K562 (cell line): ENCODE measurements around the gene OPCML. TPM values are rescaled to one million over a fixed set of nuclear protein-coding genes. Genes with fewer than 3 reads are reported as not detected.

Experiments used
- ATAC-seq: fragments of 200-7000 bp; cut with Tn5 transposase; 3 replicates; pipeline ENCODE4 v1.9.1; 2020; ENCODE audit warnings: moderate library complexity
- BruUV-seq: library from RNA; stranded (reverse); fragments of 400-500 nt; replicated peaks from 2 replicates; lab custom pipeline; 2021; lab: Mats Ljungman, UMichigan
- CTCF ChIA-PET: fragments of 300-600 bp; formaldehyde crosslinking; extraction: SDS; loops from one replicate; lab custom pipeline; 2021; ENCODE audit warnings: low intra/inter-chr PET ratio; lab: Yijun Ruan, JAX
- POLR2A ChIA-PET: fragments of 300-600, 350-650 bp; sonication (Branson Sonifier 250); formaldehyde crosslinking; extraction: SDS; loops from one replicate; lab custom pipeline; 2021; ENCODE audit warnings: antibody characterized with exemption, inconsistent platforms; lab: Yijun Ruan, JAX
- DNase-seq, 4 experiments: peaks; one replicate each; pipeline versions ENCODE4 v3.0.0 to v3.0.0-alpha.2; 2011 to 2018; ENCODE audit warnings: low spot score in 3 of 4, mixed read lengths in 3 of 4; ENCODE audit errors: extremely low read depth in 1 of 4
- FAIRE-seq: peaks from 2 replicates; lab custom pipeline; 2011; peaks lifted over from hg19 to GRCh38; lab: Jason Lieb, UNC
- H2AFZ ChIP-seq: 2 replicates; pipeline ENCODE4 v1.6.0; 2011; ENCODE audit warnings: low read depth, low read length, control low read depth, inconsistent platforms
- H3K27ac ChIP-seq: fragments of 200-600 bp; 3 replicates; pipeline ENCODE4 v1.8.0; 2011; ENCODE audit warnings: low read depth, mild to moderate bottlenecking, control low read depth, inconsistent platforms, low read length, moderate library complexity, mixed read lengths; ENCODE audit errors: extremely low read depth
- H3K27me3 ChIP-seq, 2 experiments: fragments of 300-600 bp in 1 of 2; 2 replicates in 1 of 2; 3 replicates in 1 of 2; pipeline versions ENCODE4 v1.6.0 to v1.8.0; 2011; ENCODE audit warnings: inconsistent platforms in 2 of 2, low read length in 2 of 2, mild to moderate bottlenecking in 1 of 2, mixed read lengths in 1 of 2, moderate library complexity in 1 of 2; ENCODE audit not compliant: control insufficient read depth in 2 of 2, insufficient read depth in 2 of 2
- H3K36me3 ChIP-seq: fragments of 300-600 bp; 3 replicates; pipeline ENCODE4 v1.8.0; 2011; ENCODE audit warnings: mild to moderate bottlenecking, low read length, inconsistent platforms; ENCODE audit not compliant: control insufficient read depth, insufficient read depth
- H3K4me1 ChIP-seq, 2 experiments: fragments of 200-600 bp in 1 of 2; replicated peaks in 1 of 2; 2 replicates in 1 of 2; 3 replicates in 1 of 2; pipeline versions ENCODE4 v1.5.1 to v1.8.0; 2011; ENCODE audit warnings: inconsistent platforms in 2 of 2, low read length in 2 of 2, mild to moderate bottlenecking in 1 of 2, mixed read lengths in 1 of 2, moderate library complexity in 1 of 2; ENCODE audit not compliant: control insufficient read depth in 2 of 2, insufficient read depth in 2 of 2
- H3K4me2 ChIP-seq: 2 replicates; pipeline ENCODE4 v1.6.1; 2011; ENCODE audit warnings: low read length, control low read depth, inconsistent platforms, mixed read lengths; ENCODE audit not compliant: insufficient read depth
- H3K4me3 ChIP-seq: fragments of 200-600 bp; sonication (generic), shearing (Covaris generic); 2 replicates; pipeline ENCODE4 v1.5.1; 2016; ENCODE audit warnings: control low read depth, inconsistent platforms
- H3K79me2 ChIP-seq: fragments of 200-600 bp; 3 replicates; pipeline ENCODE4 v1.8.0; 2011; ENCODE audit warnings: low read length, inconsistent platforms; ENCODE audit not compliant: control insufficient read depth, insufficient read depth
- H3K9ac ChIP-seq, 2 experiments: 2 replicates each; pipeline versions ENCODE4 v1.6.0 to v1.6.1; 2011; ENCODE audit warnings: low read depth in 2 of 2, low read length in 2 of 2, control low read depth in 1 of 2, inconsistent platforms in 1 of 2, mild to moderate bottlenecking in 1 of 2, mixed read lengths in 1 of 2; ENCODE audit not compliant: insufficient read depth in 1 of 2
- H3K9me1 ChIP-seq: one replicate; pipeline ENCODE4 v1.6.0; 2011; ENCODE audit warnings: inconsistent platforms, mild to moderate bottlenecking, low read length, moderate library complexity; ENCODE audit not compliant: control insufficient read depth, insufficient read depth
- H3K9me3 ChIP-seq: replicated peaks from 2 replicates; pipeline ENCODE4 v1.5.1; 2011; ENCODE audit warnings: low read depth, low read length, inconsistent platforms; ENCODE audit not compliant: control insufficient read depth, insufficient read depth
- H4K20me1 ChIP-seq: replicated peaks from 2 replicates; pipeline ENCODE4 v1.6.1; 2011; ENCODE audit warnings: low read length, inconsistent platforms, mixed read lengths; ENCODE audit not compliant: control insufficient read depth, insufficient read depth
- ATF6 ChIP-seq: sonication (generic); formaldehyde crosslinking; IDR thresholded peaks from 2 replicates; pipeline ENCODE4 v1.4.0; 2020; ENCODE audit warnings: mild to moderate bottlenecking, missing genetic modification reagents
- FOXA3 ChIP-seq, 2 experiments: fragments of 450-650 bp in 1 of 2; sonication (generic) in 1 of 2; formaldehyde crosslinking; IDR thresholded peaks in 1 of 2; conservative IDR thresholded peaks in 1 of 2; 2 replicates each; pipeline versions ENCODE4 v1.4.0 to v1.8.0; 2020 to 2022; ENCODE audit warnings: mild to moderate bottlenecking in 2 of 2, missing genetic modification reagents in 1 of 2
- HDAC1 ChIP-seq, 2 experiments: fragments of 450-650 bp; IDR thresholded peaks; 2 replicates each; pipeline ENCODE4 v1.6.1; 2016 to 2017; ENCODE audit warnings: inconsistent platforms in 1 of 2, mild to moderate bottlenecking in 1 of 2, moderate library complexity in 1 of 2
- JUNB ChIP-seq: fragments of 450-650 bp; formaldehyde crosslinking; conservative IDR thresholded peaks from 2 replicates; pipeline ENCODE4 v1.4.0; 2020; ENCODE audit warnings: mild to moderate bottlenecking
- MIER1 ChIP-seq: fragments of 450-650 bp; IDR thresholded peaks from 2 replicates; pipeline ENCODE4 v1.6.1; 2016; ENCODE audit warnings: antibody characterized with exemption, mild to moderate bottlenecking, low read depth
- NCOA1 ChIP-seq: fragments of 450-650 bp; IDR thresholded peaks from 2 replicates; pipeline ENCODE4 v1.6.1; 2016; ENCODE audit warnings: low read depth
- RBM25 ChIP-seq: fragments of 200-400 bp; formaldehyde crosslinking; IDR thresholded peaks from 2 replicates; pipeline ENCODE4 v1.6.1; 2018; ENCODE audit warnings: low read length, low read depth, moderate library complexity; ENCODE audit not compliant: severe bottlenecking
- SRSF9 ChIP-seq: fragments of 200-400 bp; formaldehyde crosslinking; IDR thresholded peaks from 2 replicates; pipeline ENCODE4 v1.6.1; 2017; ENCODE audit warnings: low read depth, low read length, borderline replicate concordance
- STAG1 ChIP-seq: sonication (generic); formaldehyde crosslinking; IDR thresholded peaks from 2 replicates; pipeline ENCODE4 v1.5.0; 2020; ENCODE audit warnings: missing genetic modification reagents, borderline replicate concordance
- TEAD4 ChIP-seq, 2 experiments: sonication (generic) in 1 of 2; formaldehyde crosslinking in 1 of 2; IDR thresholded peaks; 2 replicates each; pipeline versions ENCODE4 v1.6.1 to v1.8.0; 2012 to 2022; ENCODE audit warnings: borderline replicate concordance in 1 of 2, inconsistent platforms in 1 of 2, low read length in 1 of 2, mild to moderate bottlenecking in 1 of 2, missing genetic modification reagents in 1 of 2
- ZNF174 ChIP-seq: fragments of 250-450 bp; sonication (Bioruptor Pico); IDR thresholded peaks from 2 replicates; pipeline ENCODE4 v1.4.0; 2020; ENCODE audit warnings: mild to moderate bottlenecking
- ZNF384 ChIP-seq: IDR thresholded peaks from 2 replicates; pipeline ENCODE4 v1.6.1; 2012; ENCODE audit warnings: low read depth, low read length, improper control_type of control experiment
- ZNF76 ChIP-seq: fragments of 250-450 bp; sonication (Bioruptor Pico); IDR thresholded peaks from 2 replicates; pipeline ENCODE4 v1.4.0; 2020; ENCODE audit warnings: mild to moderate bottlenecking, moderate library complexity, borderline replicate concordance
- WGBS: fragments of 100-300 bp; shearing (Covaris generic); methylation state at CpG from one replicate; pipeline ENCODE4 v1.1.6; 2016; ENCODE audit warnings: low coverage, mixed read lengths; ENCODE audit not compliant: insufficient coverage; ENCODE audit errors: missing lambda C conversion rate; 5-methylcytosine and 5-hydroxymethylcytosine counted together
- in situ Hi-C: fragments of 300-500 bp; cut with MboI; formaldehyde crosslinking; loops from 4 replicates; pipeline ENCODE4 v1.15.0; 2018; ENCODE audit warnings: inconsistent platforms, mixed read lengths
- intact Hi-C: fragments of 100-400 bp; cut with micrococcal nuclease; formaldehyde crosslinking; loops from 2 replicates; pipeline ENCODE4 v1.14.2; 2022
- polyA plus RNA-seq, 8 experiments: library from polyadenylated mRNA; depleted of rRNA in 4 of 8; stranded (reverse) in 5 of 8; unstranded in 3 of 8; fragments of >200 nt; fragmentation: Nextera tagmentation in 2 of 8; fragmentation: Illumina TruSeq in 1 of 8; extraction: Ambion mirVana in 2 of 8; extraction: Trizol in 1 of 8; gene quantifications; 2 replicates each; pipeline versions ENCODE4 v1.2.1 to v1.2.3, GENCODE V29; 2011 to 2014; ENCODE audit warnings: inconsistent platforms in 1 of 8, missing spikeins in 1 of 8
- total RNA-seq, 7 experiments: library from RNA; depleted of rRNA in 6 of 7; stranded (reverse); fragments of >200 nt in 6 of 7; fragmentation: Illumina TruSeq in 2 of 7; extraction: Trizol in 2 of 7; gene quantifications; 2 replicates each; pipeline versions ENCODE4 v1.2.1 to v1.2.3, GENCODE V29; 2011 to 2021; ENCODE audit warnings: low replicate concordance in 1 of 7
- TF ChIP-seq, protein P1 (sequence below): fragments of 250-450 bp; sonication (Bioruptor Pico); IDR thresholded peaks from 2 replicates; pipeline ENCODE4 v1.8.0; 2021; ENCODE audit warnings: moderate library complexity, mild to moderate bottlenecking, inconsistent platforms

Gene OPCML
- total and polyA plus RNA-seq, 9 of the 15 experiments (the other 6 are each of a cell fraction or from before 2014, with no cell fraction given): not detected

DNA sequence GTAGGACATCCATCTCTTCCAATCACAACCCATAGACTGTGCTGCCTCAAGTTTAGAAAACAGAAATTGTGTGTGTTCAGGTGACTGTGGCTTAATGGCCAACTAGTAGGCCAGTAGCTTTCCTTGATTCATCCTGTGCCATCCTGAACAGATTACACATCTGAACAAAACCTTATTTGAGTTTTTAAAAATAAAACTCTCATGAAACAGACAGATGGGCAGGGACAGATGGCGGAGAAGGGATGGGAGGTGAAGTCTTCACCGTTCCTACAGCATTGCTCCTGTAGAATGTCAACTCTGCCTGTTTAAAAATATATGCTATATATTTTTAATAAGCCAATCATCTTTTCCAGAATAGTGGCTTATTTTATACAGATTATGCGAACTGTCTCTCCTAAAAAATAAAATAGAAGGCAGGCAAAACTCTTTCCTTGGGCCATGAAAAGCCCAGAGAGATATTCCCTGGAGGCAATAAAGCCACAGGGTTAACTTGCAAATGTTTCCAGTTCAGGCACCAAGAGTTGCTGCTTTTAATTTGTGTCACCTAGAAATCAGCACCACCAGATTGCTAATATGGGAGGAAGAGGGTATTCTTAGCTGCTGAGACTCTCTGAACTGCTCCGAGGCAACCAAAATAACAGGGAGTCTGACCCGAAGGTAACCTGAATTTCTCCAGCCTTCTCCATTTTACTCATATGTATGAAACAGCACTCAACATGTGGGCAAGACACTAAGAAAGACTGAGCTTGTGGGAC lies 861.2 kb downstream of the OPCML start:
- Histone ChIP-seq H3K9me1 (no peaks in the 10 kb centered on the region), H3K27ac (no peak overlapping the region), H3K4me2 (no peak overlapping the region), H3K36me3 (no peaks in the 10 kb centered on the region), H3K79me2 (no peaks in the 10 kb centered on the region), H3K4me3 (no peak overlapping the region), H4K20me1 (no peaks in the 10 kb centered on the region), H2AFZ (no peak overlapping the region), H3K9me3 (no peaks in the 10 kb centered on the region), H3K27me3 (no peaks in the 10 kb centered on the region), H3K4me1 (no peaks in the 10 kb centered on the region), H3K9ac (no peak overlapping the region)
- intact Hi-C loops (no loop called here), in situ Hi-C loops (no loop called here)
- TF ChIP-seq RBM25 (no peak), MIER1 (no peak)
- TF ChIP-seq, protein P1, sequence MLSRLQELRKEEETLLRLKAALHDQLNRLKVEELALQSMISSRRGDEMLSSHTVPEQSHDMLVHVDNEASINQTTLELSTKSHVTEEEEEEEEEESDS: no peak
- DNase-seq: no peak
- ChIA-PET POLR2A (no interaction called here), CTCF (no interaction called here)
- no peak for ATAC-seq
- 0% methylated on average over 5 of the region's 5 CpGs for WGBS
- no peak for FAIRE-seq
- BruUV-seq: no TSS peak

DNA sequence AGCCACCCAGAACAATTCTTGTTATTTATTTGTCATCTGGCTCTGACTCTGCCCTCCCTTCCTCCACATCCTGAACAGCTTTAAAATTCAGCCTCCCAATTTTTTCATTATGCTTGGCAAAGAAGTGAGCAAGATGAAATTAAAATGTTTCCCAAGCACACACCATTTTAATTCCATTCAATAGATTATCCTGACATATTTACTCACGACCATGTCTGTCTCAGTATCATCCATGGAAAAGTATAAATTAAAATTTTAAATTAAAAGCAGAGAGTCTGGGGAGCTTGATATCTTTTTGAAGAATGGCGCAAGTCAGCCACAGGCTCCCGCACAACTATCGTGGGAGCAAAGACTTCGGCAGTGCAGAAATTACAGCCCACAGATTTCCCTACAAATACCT lies 862.4 kb downstream of the OPCML start:
- FAIRE-seq (no peak), DNase-seq (no peak), ATAC-seq (no peak)
- Histone ChIP-seq H3K4me1 (no peaks in the 10 kb centered on the region), H2AFZ (no peak overlapping the region), H3K9me1 (no peaks in the 10 kb centered on the region), H3K4me3 (no peak overlapping the region), H3K9me3 (no peaks in the 10 kb centered on the region), H3K4me2 (no peak overlapping the region), H4K20me1 (no peaks in the 10 kb centered on the region), H3K9ac (no peak overlapping the region), H3K27ac (no peak overlapping the region), H3K27me3 (no peaks in the 10 kb centered on the region), H3K79me2 (no peaks in the 10 kb centered on the region), H3K36me3 (no peaks in the 10 kb centered on the region)
- no TSS peak for BruUV-seq
- CTCF ChIA-PET: no interaction called here
- intact Hi-C loops (no loop called here), in situ Hi-C loops (no loop called here)
- WGBS: 2% methylated on average over 5 of the region's 5 CpGs
- POLR2A ChIA-PET: interaction anchor here (0.7 kb wide), 1 partner anchor 971 kb away, joined by 3 read pairs; no protein-coding TSS in a partner anchor
- no peak for TF ChIP-seq HDAC1 (IDR thresholded peaks at IDR 0.05)
- TF ChIP-seq ZNF76 (CRISPR knock-in tag): no peak
- no peak for TF ChIP-seq TEAD4 (IDR thresholded peaks at IDR 0.05; ENCODE audit: low read length)
- no peak for TF ChIP-seq TEAD4 (CRISPR knock-in tag; IDR thresholded peaks at IDR 0.05; ENCODE audit: borderline replicate concordance)
- no peak for TF ChIP-seq STAG1 (CRISPR knock-in tag)
- no peak for TF ChIP-seq FOXA3 (CRISPR knock-in tag; conservative IDR thresholded peaks at IDR 0.05 in 1 of 2, IDR thresholded peaks at IDR 0.05 in 1 of 2)
- no peak for TF ChIP-seq ZNF174
- no peak for TF ChIP-seq JUNB
- no peak for TF ChIP-seq NCOA1
- no peak for TF ChIP-seq ZNF384
- TF ChIP-seq ATF6 (CRISPR knock-in tag): no peak
- no peak for TF ChIP-seq RBM25
- no peak for TF ChIP-seq SRSF9
